Measurements from ENCODE around the gene MYRIP.
"Not testable (repeated sequence)": the region's sequence is repeated elsewhere in the genome, so short reads cannot be mapped to it uniquely, and the experiment has no call there.

Gene MYRIP

GRCh38 chr3:40044487-40044886 is 235.1 kb downstream of the MYRIP start:
- DNase-seq, result no peak

- no peak for DNase-seq
Measured at GRCh38 chr3:40045051-40045450, 235.6 kb downstream of the MYRIP start.

GRCh38 chr3:40046149-40046548 is 236.7 kb downstream of the MYRIP start:
- DNase-seq, result no peak

GRCh38 chr3:40047406-40047805 is 238.0 kb downstream of the MYRIP start:
- no peak for DNase-seq

- no peak for DNase-seq
Measured at GRCh38 chr3:40053663-40054062, 244.3 kb downstream of the MYRIP start.

- no peak for DNase-seq
Measured at GRCh38 chr3:40054568-40055222, 245.3 kb downstream of the MYRIP start.

GRCh38 chr3:40055361-40055760 is 246.0 kb downstream of the MYRIP start:
- DNase-seq, result no peak

- DNase-seq, result no peak
Measured at GRCh38 chr3:40055956-40056355, 246.5 kb downstream of the MYRIP start.

- no peak for DNase-seq
Measured at GRCh38 chr3:40057077-40057476, 247.7 kb downstream of the MYRIP start.

GRCh38 chr3:40057786-40058185 is 248.4 kb downstream of the MYRIP start:
- no peak for DNase-seq

GRCh38 chr3:40068636-40069035 is 259.2 kb downstream of the MYRIP start:
- DNase-seq, result no peak

GRCh38 chr3:40070816-40071215 is 261.4 kb downstream of the MYRIP start:
- DNase-seq, result no peak

GRCh38 chr3:40071683-40072238 is 262.4 kb downstream of the MYRIP start:
- no peak for DNase-seq

GRCh38 chr3:40073310-40074007 is 264.1 kb downstream of the MYRIP start:
- DNase-seq, result no peak

GRCh38 chr3:40077139-40077538 is 267.7 kb downstream of the MYRIP start:
- not testable (repeated sequence) for DNase-seq

GRCh38 chr3:40077828-40078492 is 268.6 kb downstream of the MYRIP start:
- DNase-seq, result not testable (repeated sequence)

- no peak for DNase-seq
Measured at GRCh38 chr3:40078590-40078989, 269.2 kb downstream of the MYRIP start.

GRCh38 chr3:40079203-40079846 is 269.9 kb downstream of the MYRIP start:
- DNase-seq, result no peak

GRCh38 chr3:40079847-40080240 is 270.4 kb downstream of the MYRIP start:
- no peak for DNase-seq

GRCh38 chr3:40083066-40083465 is 273.7 kb downstream of the MYRIP start:
- no peak for DNase-seq

- DNase-seq, result not testable (repeated sequence)
Measured at GRCh38 chr3:40084424-40084823, 275.0 kb downstream of the MYRIP start.

GRCh38 chr3:40086890-40087883 is 277.8 kb downstream of the MYRIP start:
- no peak for DNase-seq
